ENCODE data around the gene CCDC33. TPM values are rescaled to one million over a fixed set of nuclear protein-coding genes. Genes with fewer than 3 reads are reported as not detected.

Gene CCDC33
- total and polyA plus RNA-seq, 2 donors: 0.25 to 0.42 TPM

DNA sequence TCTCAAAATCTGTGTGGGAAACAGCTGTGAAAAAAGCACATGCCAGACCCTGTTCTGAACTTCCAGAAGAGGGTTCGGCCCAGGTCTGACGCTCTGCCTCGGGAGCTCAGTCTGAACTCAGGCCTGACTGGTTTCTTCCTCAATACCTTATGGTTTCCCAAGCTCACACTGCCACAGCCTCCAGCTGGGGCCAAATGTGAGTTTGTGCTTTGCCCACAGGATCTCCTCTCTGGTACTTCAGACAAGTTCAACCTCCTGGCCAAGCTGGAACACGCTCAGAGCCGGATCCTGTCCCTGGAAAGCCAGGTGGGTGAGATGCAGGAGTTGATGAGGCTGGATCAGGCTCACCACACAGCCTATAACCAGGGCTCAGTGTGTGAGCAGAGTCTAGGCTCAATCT lies 97.5 kb downstream of the CCDC33 start:
- DNase-seq (ENCODE audit: extremely low spot score): no peak
- H3K4me1 ChIP-seq (ENCODE audit: insufficient read depth): no peaks in the 10 kb centered on the region
- 82% methylated on average over 5 of the region's 5 CpGs for WGBS
- H3K36me3 ChIP-seq (ENCODE audit: insufficient read depth): no peaks in the 10 kb centered on the region
- no peak overlapping the region for H3K27ac ChIP-seq (ENCODE audit: low read depth)
- no peak overlapping the region for H3K4me3 ChIP-seq (ENCODE audit: low read depth, low read length)

DNA sequence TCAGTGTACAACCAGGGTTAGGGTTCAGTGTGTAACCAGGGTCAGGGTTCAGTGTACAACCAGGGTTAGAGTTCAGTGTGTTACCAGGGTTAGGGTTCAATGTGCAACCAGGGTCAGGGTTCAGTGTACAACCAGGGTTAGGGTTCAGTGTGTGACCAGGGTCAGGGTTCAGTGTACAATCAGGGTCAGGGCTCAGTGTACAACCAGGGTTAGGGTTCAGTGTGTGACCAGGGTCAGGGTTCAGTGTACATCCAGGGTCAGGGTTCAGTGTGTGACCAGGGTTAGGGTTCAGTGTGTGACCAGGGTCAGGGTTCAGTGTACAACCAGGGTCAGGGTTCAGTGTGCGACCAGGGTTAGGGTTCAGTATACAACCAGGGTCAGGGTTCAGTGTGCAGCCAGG lies 98.0 kb downstream of the CCDC33 start:
- WGBS: 88% methylated on average over 1 of the region's 1 CpG
- DNase-seq (ENCODE audit: extremely low spot score): no peak
- no peaks in the 10 kb centered on the region for H3K4me1 ChIP-seq (ENCODE audit: insufficient read depth)
- no peaks in the 10 kb centered on the region for H3K36me3 ChIP-seq (ENCODE audit: insufficient read depth)
- no peak overlapping the region for H3K27ac ChIP-seq (ENCODE audit: low read depth)
- H3K4me3 ChIP-seq (ENCODE audit: low read depth, low read length): no peak overlapping the region

DNA sequence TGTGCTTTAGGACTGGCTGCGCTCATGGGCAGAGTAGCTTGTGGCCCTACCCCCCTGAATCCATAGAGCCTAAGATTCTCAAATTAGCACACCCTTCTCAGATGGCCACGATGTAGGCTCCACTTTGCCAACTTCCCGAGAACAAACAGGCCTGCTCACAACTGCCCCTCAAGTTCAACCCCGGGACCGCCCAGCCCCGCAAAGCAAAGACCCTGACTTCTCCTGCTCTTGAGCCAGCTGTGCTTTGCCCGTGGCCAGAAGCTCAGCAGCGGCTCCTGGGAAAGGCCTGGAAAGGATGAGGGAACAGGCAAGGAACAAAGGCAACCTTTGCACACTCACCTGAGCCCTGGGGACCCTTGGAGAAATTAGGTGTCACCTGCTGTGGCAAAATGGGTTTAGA lies 99.3 kb downstream of the CCDC33 start:
- no peaks in the 10 kb centered on the region for H3K4me1 ChIP-seq (ENCODE audit: insufficient read depth)
- H3K36me3 ChIP-seq (ENCODE audit: insufficient read depth): no peaks in the 10 kb centered on the region
- 82% methylated on average over 8 of the region's 8 CpGs for WGBS
- DNase-seq (ENCODE audit: extremely low spot score): no peak
- H3K4me3 ChIP-seq (ENCODE audit: low read depth, low read length): no peak overlapping the region
- no peak overlapping the region for H3K27ac ChIP-seq (ENCODE audit: low read depth)

DNA sequence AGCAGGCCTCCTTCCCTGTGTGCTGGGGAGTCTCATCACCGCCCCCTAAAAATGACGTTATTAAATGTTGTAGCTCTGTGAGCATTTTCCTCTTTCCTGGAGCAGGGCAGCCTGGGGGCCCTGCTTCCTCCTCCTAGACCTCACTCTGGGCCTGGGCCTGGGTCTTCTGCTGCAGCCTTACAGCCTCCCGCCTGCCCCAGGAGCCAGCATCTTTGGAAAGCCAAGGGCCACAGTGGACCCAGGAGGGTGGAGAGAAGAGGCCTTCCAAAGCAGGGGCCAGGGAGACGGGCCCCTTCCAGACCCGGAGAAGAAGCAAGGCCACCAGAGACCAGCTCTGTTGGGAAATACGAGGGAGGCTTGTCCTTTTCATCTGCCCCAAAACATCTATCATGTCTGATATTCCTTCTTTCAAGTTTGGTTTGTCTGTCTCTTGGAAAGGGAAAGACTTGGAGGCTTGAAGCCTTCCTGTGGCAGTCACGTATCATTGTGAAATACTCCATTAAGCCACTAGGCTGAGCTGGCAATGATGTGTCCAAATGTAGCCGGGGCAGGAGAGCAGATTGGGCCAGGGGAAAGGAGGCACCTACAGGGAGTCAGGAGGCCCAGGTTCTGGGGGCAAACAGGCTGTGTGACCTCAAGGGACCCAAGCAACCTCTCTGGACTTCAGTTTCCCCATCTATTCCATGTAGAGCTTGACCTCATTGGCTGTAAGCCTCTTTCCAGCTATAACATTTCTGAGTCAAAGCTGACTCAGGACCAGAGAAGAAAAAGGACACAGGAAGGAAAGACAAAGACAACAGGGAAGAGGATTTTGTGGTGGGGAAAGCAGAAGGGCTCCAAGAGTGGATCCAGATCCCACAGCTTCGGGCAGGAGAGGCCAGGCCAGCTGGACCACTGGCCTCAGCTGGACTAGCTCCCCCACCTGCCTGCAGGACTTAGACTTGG lies 100.2 kb downstream of the CCDC33 start:
- no peak for DNase-seq (ENCODE audit: extremely low spot score)
- H3K27ac ChIP-seq (ENCODE audit: low read depth): no peak overlapping the region
- H3K4me3 ChIP-seq (ENCODE audit: low read depth, low read length): no peak overlapping the region
- no peaks in the 10 kb centered on the region for H3K36me3 ChIP-seq (ENCODE audit: insufficient read depth)
- no peaks in the 10 kb centered on the region for H3K4me1 ChIP-seq (ENCODE audit: insufficient read depth)
- WGBS: 87% methylated on average over 9 of the region's 9 CpGs

DNA sequence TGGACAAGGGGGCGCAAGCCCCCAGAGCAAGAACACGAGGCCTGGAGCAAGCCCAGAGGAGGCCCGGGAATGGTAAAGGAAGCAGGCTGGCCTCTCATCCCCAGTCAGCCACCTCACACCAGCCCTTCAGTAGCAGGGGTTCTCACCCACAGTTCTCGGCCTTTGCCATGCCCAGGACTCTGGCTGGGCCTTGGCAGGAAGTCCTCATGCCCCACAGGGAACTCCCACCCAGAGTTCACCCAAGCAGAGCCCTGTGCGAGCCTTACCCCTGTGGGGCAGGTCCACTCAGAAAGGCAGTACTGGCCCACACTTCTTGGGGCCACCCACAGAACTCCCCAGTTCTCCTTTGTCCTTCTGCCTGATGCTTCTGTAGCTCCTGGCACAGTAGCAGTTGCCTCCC lies 101.0 kb downstream of the CCDC33 start:
- Histone ChIP-seq H3K4me1 (ENCODE audit: insufficient read depth) (no peaks in the 10 kb centered on the region), H3K36me3 (ENCODE audit: insufficient read depth) (no peaks in the 10 kb centered on the region), H3K4me3 (ENCODE audit: low read depth, low read length) (no peak overlapping the region), H3K27ac (ENCODE audit: low read depth) (no peak overlapping the region)
- WGBS: 89% methylated on average over 5 of the region's 5 CpGs
- DNase-seq (ENCODE audit: extremely low spot score): no peak

DNA sequence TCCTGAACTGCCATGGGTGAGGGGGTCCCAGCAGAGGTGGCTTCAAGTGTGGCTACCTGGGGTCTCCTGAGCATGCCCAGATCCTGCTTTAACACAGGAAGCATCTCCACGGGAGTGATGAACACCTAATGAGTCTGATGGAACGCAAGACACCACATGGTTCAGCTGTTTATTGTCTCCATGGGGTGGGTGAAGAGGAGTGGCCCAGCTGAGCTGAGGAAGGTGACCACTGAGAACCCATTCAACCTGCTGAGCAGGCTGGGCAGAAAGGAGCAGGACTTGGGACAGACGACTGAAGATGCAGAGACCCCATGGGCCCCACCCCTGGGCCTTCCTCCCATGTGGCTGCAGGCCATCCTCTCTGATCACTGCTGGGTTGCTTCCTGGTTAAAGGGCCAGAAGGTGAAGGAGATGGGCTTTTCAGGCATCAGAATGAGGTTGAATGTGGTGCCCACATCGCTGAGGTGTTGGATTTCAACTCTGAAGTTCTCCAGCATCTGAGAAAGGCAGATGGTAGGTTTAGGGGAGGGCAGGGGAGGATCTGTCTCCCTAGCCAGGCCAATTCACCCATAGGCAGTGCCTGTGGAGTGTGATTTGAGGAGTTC lies 101.6 kb downstream of the CCDC33 start:
- Histone ChIP-seq H3K27ac (ENCODE audit: low read depth) (no peak overlapping the region), H3K36me3 (ENCODE audit: insufficient read depth) (no peaks in the 10 kb centered on the region), H3K4me1 (ENCODE audit: insufficient read depth) (no peaks in the 10 kb centered on the region), H3K4me3 (ENCODE audit: low read depth, low read length) (no peak overlapping the region)
- DNase-seq (ENCODE audit: extremely low spot score): no peak
- WGBS: 76% methylated on average over 4 of the region's 4 CpGs

DNA sequence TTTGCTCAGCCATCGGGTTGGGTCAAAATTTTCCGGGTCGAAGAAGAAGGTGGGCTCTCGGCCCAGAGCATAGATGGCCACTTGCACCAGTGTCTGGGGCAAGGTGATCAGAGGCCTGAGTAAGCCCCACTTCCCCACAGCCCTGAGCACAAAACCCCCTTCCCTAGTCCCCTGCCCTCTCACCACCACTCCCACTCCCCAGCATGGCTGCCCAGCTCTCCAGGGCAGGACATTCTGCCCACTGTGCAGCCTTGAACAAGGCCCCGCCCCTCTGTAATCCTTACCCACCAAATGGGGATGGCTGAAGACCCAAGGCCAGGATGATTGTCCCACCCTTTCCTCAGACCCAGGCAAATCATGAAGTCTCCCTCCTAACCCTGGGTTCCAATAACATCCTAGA lies 102.5 kb downstream of the CCDC33 start:
- H3K4me3 ChIP-seq (ENCODE audit: low read depth, low read length): no peak overlapping the region
- 93% methylated on average over 5 of the region's 5 CpGs for WGBS

DNA sequence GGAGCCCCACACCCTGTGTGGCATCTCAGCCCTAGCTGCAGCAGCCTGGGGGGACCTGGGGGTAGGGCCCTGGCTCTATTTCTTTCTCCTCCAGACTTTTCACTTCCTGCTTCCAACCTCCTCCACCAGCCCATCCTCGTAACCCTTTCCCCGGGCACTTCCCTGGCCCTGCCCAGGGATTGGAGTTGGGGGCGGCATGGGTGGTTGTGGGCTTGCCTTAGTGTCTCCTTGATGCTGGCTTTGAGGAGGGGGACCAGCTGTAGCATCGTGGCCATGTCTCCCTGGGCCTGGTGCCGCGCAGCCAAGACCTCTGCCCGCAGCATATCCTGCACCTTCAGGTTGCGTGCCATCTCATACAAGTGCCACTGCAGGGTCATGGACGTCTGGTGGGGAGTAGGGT lies 103.2 kb downstream of the CCDC33 start:
- WGBS: 90% methylated on average over 9 of the region's 9 CpGs

More for the DNA sequence above, 102.5 kb downstream of the CCDC33 start:
- Histone ChIP-seq H3K27ac (ENCODE audit: low read depth) (no peak overlapping the region), H3K4me1 (ENCODE audit: insufficient read depth) (no peaks in the 10 kb centered on the region), H3K36me3 (ENCODE audit: insufficient read depth) (no peaks in the 10 kb centered on the region)
- no peak for DNase-seq (ENCODE audit: extremely low spot score)

DNA sequence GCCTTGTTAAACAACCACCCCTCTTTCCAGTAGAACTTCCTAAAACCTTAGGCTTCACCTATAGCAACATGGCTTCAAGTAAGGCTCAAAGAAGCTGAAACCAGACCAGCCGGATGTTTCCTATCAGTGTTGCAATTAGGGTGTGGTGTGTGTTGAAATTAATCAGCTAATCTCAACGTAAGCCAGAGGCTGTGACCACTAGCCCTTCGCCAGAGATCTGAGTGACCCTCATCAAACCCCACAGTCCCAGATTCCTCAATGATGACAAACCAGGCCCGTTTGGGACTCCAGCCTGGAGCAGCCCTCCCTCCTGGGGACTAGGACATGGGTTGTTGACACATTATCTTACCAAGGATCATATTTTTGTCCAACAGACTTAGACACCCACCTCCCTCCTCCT lies 104.0 kb downstream of the CCDC33 start:
- H3K4me1 ChIP-seq (ENCODE audit: insufficient read depth): no peaks in the 10 kb centered on the region
- no peaks in the 10 kb centered on the region for H3K36me3 ChIP-seq (ENCODE audit: insufficient read depth)
- no peak overlapping the region for H3K4me3 ChIP-seq (ENCODE audit: low read depth, low read length)
- DNase-seq (ENCODE audit: extremely low spot score): no peak
- H3K27ac ChIP-seq (ENCODE audit: low read depth): no peak overlapping the region
- WGBS: 40% methylated on average over 4 of the region's 4 CpGs

More for the DNA sequence above, 103.2 kb downstream of the CCDC33 start:
- H3K27ac ChIP-seq (ENCODE audit: low read depth): no peak overlapping the region
- no peak overlapping the region for H3K4me3 ChIP-seq (ENCODE audit: low read depth, low read length)
- H3K4me1 ChIP-seq (ENCODE audit: insufficient read depth): no peaks in the 10 kb centered on the region
- no peak for DNase-seq (ENCODE audit: extremely low spot score)
- H3K36me3 ChIP-seq (ENCODE audit: insufficient read depth): no peaks in the 10 kb centered on the region

DNA sequence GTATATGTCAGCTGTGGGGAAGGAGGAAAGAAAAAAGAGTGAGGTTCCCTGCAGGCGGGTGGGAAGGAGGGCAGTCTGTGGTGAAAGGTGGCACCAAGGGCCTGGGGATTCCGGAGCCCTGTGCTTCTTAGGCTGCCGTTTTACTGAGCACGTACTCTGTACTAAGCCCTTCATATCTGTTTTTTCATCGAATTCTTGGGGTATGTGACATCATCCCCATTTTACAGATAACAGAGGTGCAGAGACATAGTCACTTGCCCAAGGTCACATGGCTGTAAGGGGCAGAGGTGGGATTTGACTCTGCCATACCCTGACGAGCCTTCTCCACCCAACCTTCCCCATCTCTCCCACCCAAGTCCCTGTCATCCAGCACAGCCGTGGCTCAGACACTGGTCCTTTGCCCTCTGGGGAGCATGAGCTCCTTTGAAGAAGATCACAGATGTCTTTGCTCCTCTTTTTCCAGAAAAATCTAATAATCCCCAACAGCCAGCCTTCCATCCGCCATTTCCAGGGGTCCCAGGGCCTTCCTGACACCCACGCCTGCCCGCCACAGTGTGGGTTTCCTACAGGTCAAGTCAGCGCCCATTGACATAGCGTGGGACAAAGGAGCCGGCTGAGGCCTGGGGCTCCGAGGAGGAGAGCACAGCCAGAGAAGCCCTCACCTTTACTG lies 107.1 kb downstream of the CCDC33 start:
- H3K4me1 ChIP-seq (ENCODE audit: insufficient read depth): no peaks in the 10 kb centered on the region
- no peak for DNase-seq (ENCODE audit: extremely low spot score)
- WGBS: 92% methylated on average over 14 of the region's 14 CpGs
- H3K27ac ChIP-seq (ENCODE audit: low read depth): no peak overlapping the region
- no peaks in the 10 kb centered on the region for H3K36me3 ChIP-seq (ENCODE audit: insufficient read depth)
- no peak overlapping the region for H3K4me3 ChIP-seq (ENCODE audit: low read depth, low read length)

DNA sequence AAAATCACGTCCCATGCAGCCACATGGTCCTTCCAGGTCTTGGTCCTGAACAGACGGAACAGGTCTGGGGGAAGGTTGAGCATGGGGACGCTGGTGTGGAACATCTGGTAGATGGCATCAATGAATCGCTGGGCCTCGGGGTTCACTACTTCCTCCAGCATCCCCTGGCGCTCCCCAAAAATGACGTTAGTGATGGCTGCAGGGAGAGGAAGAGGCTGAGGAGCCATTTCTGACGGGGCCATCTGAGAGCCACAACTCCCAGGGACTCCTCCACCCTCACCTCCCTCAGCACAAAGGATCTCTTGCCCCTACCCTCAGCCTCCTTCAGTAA lies 107.6 kb downstream of the CCDC33 start:
- Histone ChIP-seq H3K4me3 (ENCODE audit: low read depth, low read length) (no peak overlapping the region), H3K27ac (ENCODE audit: low read depth) (no peak overlapping the region), H3K36me3 (ENCODE audit: insufficient read depth) (no peaks in the 10 kb centered on the region), H3K4me1 (ENCODE audit: insufficient read depth) (no peaks in the 10 kb centered on the region)
- no peak for DNase-seq (ENCODE audit: extremely low spot score)
- 90% methylated on average over 8 of the region's 8 CpGs for WGBS

DNA sequence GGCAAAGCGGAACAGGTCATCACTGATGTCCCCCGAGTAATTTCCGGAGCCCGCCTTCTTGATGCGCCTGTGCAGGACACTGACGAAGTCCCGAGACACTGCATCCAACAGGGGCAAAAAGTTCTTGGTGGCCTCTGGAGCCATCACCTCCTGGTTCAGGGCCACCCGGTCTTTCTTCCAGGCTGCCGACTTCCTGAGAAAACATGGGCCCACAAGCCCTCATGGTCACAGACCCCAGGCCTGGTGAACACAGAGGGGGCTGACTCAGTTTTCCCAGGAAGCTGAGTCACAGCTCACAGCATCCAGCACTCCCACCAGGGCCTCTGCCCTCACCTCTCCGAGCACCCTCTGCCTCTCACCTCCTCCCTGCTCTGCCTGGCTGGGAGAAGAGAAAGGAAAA lies 108.9 kb downstream of the CCDC33 start:
- no peak overlapping the region for H3K27ac ChIP-seq (ENCODE audit: low read depth)
- H3K4me1 ChIP-seq (ENCODE audit: insufficient read depth): no peaks in the 10 kb centered on the region
- DNase-seq (ENCODE audit: extremely low spot score): no peak
- 83% methylated on average over 10 of the region's 10 CpGs for WGBS
- H3K4me3 ChIP-seq (ENCODE audit: low read depth, low read length): no peak overlapping the region
- no peaks in the 10 kb centered on the region for H3K36me3 ChIP-seq (ENCODE audit: insufficient read depth)

DNA sequence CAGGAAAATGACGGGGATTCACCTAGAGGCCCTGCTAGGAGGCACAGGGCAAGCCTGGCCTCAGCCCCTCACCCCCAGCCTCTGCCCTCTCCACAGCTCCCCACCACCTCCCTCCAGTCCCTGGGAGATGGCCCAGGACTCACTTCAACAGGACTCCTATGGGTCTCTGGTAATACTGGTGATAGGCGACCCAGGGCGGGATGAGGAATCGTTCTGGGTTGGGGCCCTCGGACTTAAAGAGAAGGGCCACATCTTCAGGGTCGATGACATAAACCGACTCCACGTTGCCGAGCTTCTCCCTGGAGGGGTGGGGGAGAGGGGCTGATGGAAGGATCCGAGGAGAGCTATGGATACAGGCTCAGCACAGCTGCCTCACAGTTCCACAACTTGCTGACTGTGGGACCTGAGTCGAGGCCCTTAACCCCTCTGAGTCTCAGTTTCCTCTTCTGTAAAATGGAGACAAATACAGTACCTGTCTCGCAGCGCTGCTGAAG lies 111.7 kb downstream of the CCDC33 start:
- WGBS: 83% methylated on average over 13 of the region's 13 CpGs
- H3K36me3 ChIP-seq (ENCODE audit: insufficient read depth): no peaks in the 10 kb centered on the region
- no peak overlapping the region for H3K4me3 ChIP-seq (ENCODE audit: low read depth, low read length)
- H3K4me1 ChIP-seq (ENCODE audit: insufficient read depth): no peaks in the 10 kb centered on the region
- no peak overlapping the region for H3K27ac ChIP-seq (ENCODE audit: low read depth)
- no peak for DNase-seq (ENCODE audit: extremely low spot score)

Data from urinary bladder (tissue), 4 donors.